ENCODE results near the gene TMEM80.

TMEM80 gene

GRCh38 chr11:698493-699115 is 3.0 kb downstream of the TMEM80 start:
- in situ Hi-C loops (cut with HindIII; ENCODE audit: low sequenced_read_pairs): no loop called here

- in situ Hi-C loops (cut with HindIII; ENCODE audit: low sequenced_read_pairs): no loop called here
These were observed 3.5 kb downstream of the TMEM80 start for GRCh38 chr11:699116-699508.

GRCh38 chr11:699753-700152 is 4.1 kb downstream of the TMEM80 start:
- in situ Hi-C loops (cut with HindIII; ENCODE audit: low sequenced_read_pairs): no loop called here

GRCh38 chr11:701741-702461 is 6.3 kb downstream of the TMEM80 start:
- in situ Hi-C loops (cut with HindIII; ENCODE audit: low sequenced_read_pairs): no loop called here

- in situ Hi-C loops (cut with HindIII; ENCODE audit: low sequenced_read_pairs): no loop called here
These were observed 7.1 kb downstream of the TMEM80 start for GRCh38 chr11:702462-703461.

GRCh38 chr11:703506-703905 is 7.9 kb downstream of the TMEM80 start:
- in situ Hi-C loops (cut with HindIII; ENCODE audit: low sequenced_read_pairs): no loop called here

- in situ Hi-C loops (cut with HindIII; ENCODE audit: low sequenced_read_pairs): no loop called here
These were observed 8.6 kb downstream of the TMEM80 start for GRCh38 chr11:704228-704674.

GRCh38 chr11:704781-705645 is 9.4 kb downstream of the TMEM80 start:
- in situ Hi-C loops (cut with HindIII; ENCODE audit: low sequenced_read_pairs): no loop called here

GRCh38 chr11:705646-706438 is 10.2 kb downstream of the TMEM80 start, which contains the start of gene EPS8L2:
Gene EPS8L2 (plus strand): TSS chr11:706231. CDS start chr11:709408, 3,177 bp downstream.
- in situ Hi-C loops (cut with HindIII; ENCODE audit: low sequenced_read_pairs): no loop called here

GRCh38 chr11:706439-706956 is 10.9 kb downstream of the TMEM80 start:
- in situ Hi-C loops (cut with HindIII; ENCODE audit: low sequenced_read_pairs): no loop called here

GRCh38 chr11:706957-707816 is 11.6 kb downstream of the TMEM80 start:
- in situ Hi-C loops (cut with HindIII; ENCODE audit: low sequenced_read_pairs): no loop called here

- in situ Hi-C loops (cut with HindIII; ENCODE audit: low sequenced_read_pairs): no loop called here
These were observed 12.3 kb downstream of the TMEM80 start for GRCh38 chr11:707817-708420.

- in situ Hi-C loops (cut with HindIII; ENCODE audit: low sequenced_read_pairs): no loop called here
These were observed 12.9 kb downstream of the TMEM80 start for GRCh38 chr11:708511-708910.

GRCh38 chr11:709109-709997 is 13.7 kb downstream of the TMEM80 start:
- in situ Hi-C loops (cut with HindIII; ENCODE audit: low sequenced_read_pairs): no loop called here

- in situ Hi-C loops (cut with HindIII; ENCODE audit: low sequenced_read_pairs): no loop called here
These were observed 18.8 kb downstream of the TMEM80 start for GRCh38 chr11:714436-714835.

GRCh38 chr11:719214-720016 is 23.8 kb downstream of the TMEM80 start:
- in situ Hi-C loops (cut with HindIII; ENCODE audit: low sequenced_read_pairs): no loop called here

All from DLD1 (cell line).